HG03460 (cell line): Measurements from ENCODE around the gene LDLRAD3.
A peak's percentile ranks its signal among the peaks of the same experiment; 100 is the strongest.

Experiments
- ATAC-seq: cut with Tn5 transposase; IDR thresholded peaks from one replicate; pipeline ENCODE4 v1.9.1; 2021; ENCODE audit not compliant: unreplicated experiment

LDLRAD3 gene

GRCh38 chr11:36258730-36259360, 315.0 kb downstream of the LDLRAD3 start:
- ATAC-seq, result no peak

- ATAC-seq, result no peak
Observed at GRCh38 chr11:36261094-36261493, 317.2 kb downstream of the LDLRAD3 start.

GRCh38 chr11:36264011-36264972, 320.4 kb downstream of the LDLRAD3 start:
- no peak for ATAC-seq

- no peak for ATAC-seq
Observed at GRCh38 chr11:36264973-36265344, 321.1 kb downstream of the LDLRAD3 start.

GRCh38 chr11:36265793-36266628, 322.1 kb downstream of the LDLRAD3 start:
- ATAC-seq, result peak; percentile 55

- ATAC-seq, result no peak
Observed at GRCh38 chr11:36266767-36267166, 322.9 kb downstream of the LDLRAD3 start.

GRCh38 chr11:36268337-36268985, 324.6 kb downstream of the LDLRAD3 start:
- ATAC-seq, result no peak

GRCh38 chr11:36270701-36271100, 326.8 kb downstream of the LDLRAD3 start:
- no peak for ATAC-seq

GRCh38 chr11:36271794-36272407, 328.0 kb downstream of the LDLRAD3 start:
- no peak for ATAC-seq

- ATAC-seq, result no peak
Observed at GRCh38 chr11:36273110-36273509, 329.2 kb downstream of the LDLRAD3 start.

- ATAC-seq, result no peak
Observed at GRCh38 chr11:36274414-36274813, 330.6 kb downstream of the LDLRAD3 start.

- ATAC-seq, result no peak
Observed at GRCh38 chr11:36278531-36279282, 334.8 kb downstream of the LDLRAD3 start.

GRCh38 chr11:36280531-36280930, 336.7 kb downstream of the LDLRAD3 start:
- ATAC-seq, result no peak
